HepG2 (cell line): ENCODE measurements around the gene PLGRKT. TPM values are rescaled to one million over a fixed set of nuclear protein-coding genes. Genes with fewer than 3 reads are reported as not detected.

Experiments used
- ATAC-seq: fragments of 200-7000 bp; cut with Tn5 transposase; 3 replicates; pipeline ENCODE4 v1.9.1; 2020; ENCODE audit warnings: mild to moderate bottlenecking, moderate library complexity
- BruUV-seq: library from RNA; stranded (reverse); fragments of 400-500 nt; replicated peaks from 2 replicates; lab custom pipeline; 2021; lab: Mats Ljungman, UMichigan
- CTCF ChIA-PET: fragments of 300-600 bp; formaldehyde crosslinking; extraction: SDS; loops from one replicate; lab custom pipeline; 2021; ENCODE audit warnings: low total read pairs, inconsistent platforms, low intra/inter-chr PET ratio; lab: Yijun Ruan, JAX
- POLR2A ChIA-PET: fragments of 350-600 bp; sonication (Branson Sonifier 250); formaldehyde crosslinking; loops from one replicate; lab custom pipeline; 2020; ENCODE audit warnings: antibody characterized with exemption, inconsistent platforms; lab: Yijun Ruan, JAX
- DNase-seq: peaks from one replicate; pipeline ENCODE4 v3.0.0-alpha.2; 2015; ENCODE audit warnings: low spot score
- FAIRE-seq: peaks from 3 replicates; lab custom pipeline; 2011; peaks lifted over from hg19 to GRCh38; lab: Jason Lieb, UNC
- H2AFZ ChIP-seq: one replicate; pipeline ENCODE4 v1.6.1; 2011; ENCODE audit warnings: low read length, inconsistent platforms
- H3K27ac ChIP-seq: fragments of 300-600 bp; 3 replicates; pipeline ENCODE4 v1.8.0; 2011; ENCODE audit warnings: mixed run types, mild to moderate bottlenecking, mixed read lengths, low read length, inconsistent platforms; ENCODE audit not compliant: insufficient read depth; ENCODE audit errors: extremely low read length
- H3K27me3 ChIP-seq, 2 experiments: fragments of 200-600 bp in 1 of 2; 2 replicates in 1 of 2; 3 replicates in 1 of 2; pipeline versions ENCODE4 v1.6.0 to v1.8.0; 2011; ENCODE audit warnings: low read length in 2 of 2, mild to moderate bottlenecking in 2 of 2, moderate library complexity in 2 of 2, inconsistent platforms in 1 of 2; ENCODE audit not compliant: insufficient read depth in 2 of 2, control insufficient read depth in 1 of 2
- H3K36me3 ChIP-seq, 2 experiments: fragments of 200-600 bp in 1 of 2; replicated peaks in 1 of 2; 2 replicates in 1 of 2; 3 replicates in 1 of 2; pipeline versions ENCODE4 v1.5.1 to v1.8.0; 2011; ENCODE audit warnings: low read length in 2 of 2, inconsistent platforms in 1 of 2; ENCODE audit not compliant: insufficient read depth in 2 of 2, control insufficient read depth in 1 of 2
- H3K4me1 ChIP-seq: 2 replicates; pipeline ENCODE4 v1.5.1; 2012; ENCODE audit warnings: low read length, inconsistent platforms; ENCODE audit not compliant: insufficient read depth
- H3K4me2 ChIP-seq: 2 replicates; pipeline ENCODE4 v1.6.0; 2011; ENCODE audit warnings: low read depth, low read length, inconsistent platforms
- H3K4me3 ChIP-seq, 3 experiments: fragments of 200-600 bp in 1 of 3; sonication (generic), shearing (Covaris generic) in 1 of 3; replicated peaks in 1 of 3; 2 replicates each; pipeline ENCODE4 v1.5.1; 2011 to 2016; ENCODE audit warnings: low read length in 3 of 3, inconsistent platforms in 2 of 3, low read depth in 2 of 3, mild to moderate bottlenecking in 2 of 3, control low read depth in 1 of 3, mixed read lengths in 1 of 3; ENCODE audit not compliant: insufficient read depth in 1 of 3
- H3K79me2 ChIP-seq: one replicate; pipeline ENCODE4 v1.6.1; 2011; ENCODE audit warnings: low read length, inconsistent platforms; ENCODE audit not compliant: insufficient read depth
- H3K9ac ChIP-seq: 2 replicates; pipeline ENCODE4 v1.6.0; 2011; ENCODE audit warnings: mild to moderate bottlenecking, low read depth, low read length, inconsistent platforms; ENCODE audit not compliant: insufficient read depth
- H3K9me3 ChIP-seq: 2 replicates; pipeline ENCODE4 v1.5.1; 2012; ENCODE audit warnings: mild to moderate bottlenecking, low read length
- H4K20me1 ChIP-seq: 2 replicates; pipeline ENCODE4 v1.6.0; 2011; ENCODE audit warnings: inconsistent platforms, mild to moderate bottlenecking, low read length, moderate library complexity; ENCODE audit not compliant: insufficient read depth
- MXD4 ChIP-seq: IDR thresholded peaks from 2 replicates; pipeline ENCODE4 v1.6.1; 2016; ENCODE audit warnings: mild to moderate bottlenecking, missing biosample characterization, missing genetic modification reagents
- NFYC ChIP-seq: IDR thresholded peaks from 2 replicates; pipeline ENCODE4 v1.6.1; 2016; ENCODE audit warnings: missing genetic modification reagents, missing compliant biosample characterization
- PAWR ChIP-seq: sonication (generic); formaldehyde crosslinking; IDR thresholded peaks from 2 replicates; pipeline ENCODE4 v1.4.0; 2020; ENCODE audit warnings: missing genetic modification reagents, mild to moderate bottlenecking, borderline replicate concordance
- RBM22 ChIP-seq: fragments of 200-400 bp; formaldehyde crosslinking; optimal IDR thresholded peaks from 2 replicates; pipeline ENCODE3; 2017; ENCODE audit warnings: mild to moderate bottlenecking, low read length, moderate library complexity
- REPIN1 ChIP-seq: sonication (generic); formaldehyde crosslinking; IDR thresholded peaks from 2 replicates; pipeline ENCODE4 v1.8.0; 2022; ENCODE audit warnings: missing genetic modification reagents, low read depth, mild to moderate bottlenecking, borderline replicate concordance
- SATB2 ChIP-seq: sonication (generic); formaldehyde crosslinking; IDR thresholded peaks from 2 replicates; pipeline ENCODE4 v1.5.0; 2020; ENCODE audit warnings: missing genetic modification reagents
- SRF ChIP-seq: IDR thresholded peaks from 2 replicates; pipeline ENCODE4 v1.6.1; 2011; ENCODE audit warnings: mild to moderate bottlenecking, low read depth, low read length, moderate library complexity
- TCF7 ChIP-seq: sonication (generic); IDR thresholded peaks from 2 replicates; pipeline ENCODE4 v1.6.1; 2016; ENCODE audit warnings: antibody characterized with exemption, low read depth
- ZBTB7B ChIP-seq: sonication (generic); formaldehyde crosslinking; IDR thresholded peaks from 2 replicates; pipeline ENCODE4 v1.4.0; 2020; ENCODE audit warnings: missing genetic modification reagents
- ZC3H13 ChIP-seq: sonication (generic); formaldehyde crosslinking; IDR thresholded peaks from 2 replicates; pipeline ENCODE4 v1.8.1; 2023; ENCODE audit warnings: mild to moderate bottlenecking, missing genetic modification reagents, moderate library complexity
- ZNF354B ChIP-seq: sonication (generic); formaldehyde crosslinking; IDR thresholded peaks from 2 replicates; pipeline ENCODE4 v1.8.0; 2022; ENCODE audit warnings: mild to moderate bottlenecking, missing genetic modification reagents
- ZNF543 ChIP-seq: sonication (generic); formaldehyde crosslinking; IDR thresholded peaks from 2 replicates; pipeline ENCODE4 v1.4.0; 2020; ENCODE audit warnings: mild to moderate bottlenecking, missing genetic modification reagents
- ZNF713 ChIP-seq: sonication (generic); formaldehyde crosslinking; IDR thresholded peaks from 2 replicates; pipeline ENCODE4 v1.4.0; 2020; ENCODE audit warnings: mild to moderate bottlenecking, missing genetic modification reagents
- ZNF777 ChIP-seq: sonication (generic); formaldehyde crosslinking; IDR thresholded peaks from 2 replicates; pipeline ENCODE4 v1.4.0; 2020; ENCODE audit warnings: missing genetic modification reagents
- WGBS: methylation state at CpG from one replicate; pipeline ENCODE4 v1.1.6; 2017; ENCODE audit warnings: low lambda C conversion rate; 5-methylcytosine and 5-hydroxymethylcytosine counted together
- in situ Hi-C: cut with HindIII; loops from 2 replicates; pipeline ENCODE4 v1.10.0; 2017; ENCODE audit warnings: low pct_unique_long_range_greater_than_20kb; ENCODE audit not compliant: extremely low pct_ligation_motif_present
- intact Hi-C: fragments of 100-400 bp; cut with micrococcal nuclease; formaldehyde crosslinking; loops from one replicate; pipeline ENCODE4 v1.10.0; 2022; ENCODE audit not compliant: unreplicated experiment
- polyA plus RNA-seq, 8 experiments: library from polyadenylated mRNA; depleted of rRNA in 3 of 8; stranded (reverse) in 7 of 8; unstranded in 1 of 8; fragments of >200 nt; fragmentation: Illumina TruSeq in 4 of 8; extraction: Trizol in 4 of 8; gene quantifications; 2 replicates each; pipeline versions ENCODE4 v1.2.1 to v1.2.3, GENCODE V29; 2011 to 2016; ENCODE audit warnings: low read depth in 4 of 8, missing spikeins in 1 of 8, mixed read lengths in 1 of 8; ENCODE audit not compliant: insufficient read depth in 1 of 8
- total RNA-seq, 5 experiments: library from RNA; depleted of rRNA; stranded (reverse); fragments of >200 nt; fragmentation: Illumina TruSeq; extraction: Trizol; gene quantifications; 2 replicates each; pipeline ENCODE4 v1.2.3, GENCODE V29; 2016; ENCODE audit warnings: low read depth in 1 of 5
- TF ChIP-seq, protein P1 (sequence below): sonication (generic); formaldehyde crosslinking; IDR thresholded peaks from 2 replicates; pipeline ENCODE4 v1.9.0; 2021; ENCODE audit warnings: missing genetic modification reagents, mild to moderate bottlenecking, borderline replicate concordance
- TF ChIP-seq, protein P2 (sequence below): conservative IDR thresholded peaks from 2 replicates; pipeline ENCODE4 v1.6.1; 2018; ENCODE audit warnings: missing genetic modification reagents
- TF ChIP-seq, protein P3 (sequence below): sonication (generic); formaldehyde crosslinking; IDR thresholded peaks from 2 replicates; pipeline ENCODE4 v1.8.1; 2023; ENCODE audit warnings: mild to moderate bottlenecking, missing genetic modification reagents

The PLGRKT gene
- total and polyA plus RNA-seq, 2 of the 13 experiments (the other 11 are each of a cell fraction or from before 2014, with no cell fraction given) = 5.0 to 15.8 TPM

DNA sequence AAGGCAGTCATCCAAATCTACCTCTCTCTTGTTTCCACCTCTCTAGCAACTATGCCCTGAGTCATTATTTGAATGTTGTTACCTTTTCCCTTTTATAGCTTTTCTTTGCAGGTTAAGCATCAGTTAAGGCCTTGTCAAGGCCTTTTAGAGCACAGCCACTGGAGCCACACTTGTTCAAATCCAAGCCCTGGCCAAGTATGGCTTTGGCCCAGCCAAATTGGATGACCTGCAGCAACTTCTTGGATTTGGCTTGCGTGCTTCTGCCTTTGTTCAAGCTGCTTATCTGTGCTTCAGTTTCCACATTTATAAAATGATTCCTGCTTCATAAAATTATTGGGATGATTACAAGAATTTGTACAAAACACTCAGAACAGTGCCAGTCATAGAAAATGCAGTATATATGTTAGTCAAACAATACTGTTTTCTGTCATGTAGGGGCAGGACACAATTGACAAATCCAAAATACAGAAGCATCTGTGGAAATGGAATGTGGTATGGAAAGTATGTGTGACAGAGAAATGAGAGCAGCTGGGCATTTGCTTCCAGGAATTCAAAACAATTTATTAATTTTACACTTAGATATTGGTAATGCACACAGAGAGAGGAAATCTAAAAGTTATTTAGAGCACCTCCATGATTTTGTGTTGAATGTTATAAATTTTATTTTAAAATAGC, 80.2 kb downstream of the PLGRKT start:
- in situ Hi-C loops (no loop called here), intact Hi-C loops (no loop called here)
- H3K79me2 ChIP-seq = no peaks in the 10 kb centered on the region
- POLR2A ChIA-PET = no interaction called here
- FAIRE-seq = no peak
- H3K9ac ChIP-seq = no peak overlapping the region
- H2AFZ ChIP-seq = no peak overlapping the region
- H3K36me3 ChIP-seq = no peaks in the 10 kb centered on the region
- WGBS = 95% methylated on average over 1 of the region's 1 CpG
- no peak overlapping the region for H3K4me3 ChIP-seq
- no peak for DNase-seq
- no peaks in the 10 kb centered on the region for H3K4me1 ChIP-seq
- no peaks in the 10 kb centered on the region for H4K20me1 ChIP-seq
- no peak for ATAC-seq
- no TSS peak for BruUV-seq
- no peak overlapping the region for H3K4me2 ChIP-seq
- CTCF ChIA-PET = no interaction called here
- H3K9me3 ChIP-seq = no peaks in the 10 kb centered on the region
- TF ChIP-seq ZNF543 (CRISPR knock-in tag) (no peak), MXD4 (CRISPR knock-in tag) (no peak), SRF (no peak), SATB2 (CRISPR knock-in tag) (no peak), TCF7 (no peak), REPIN1 (no peak), NFYC (CRISPR knock-in tag) (no peak), ZBTB7B (CRISPR knock-in tag) (no peak), ZNF777 (no peak), RBM22 (no peak), ZC3H13 (no peak), ZNF713 (CRISPR knock-in tag) (no peak), ZNF354B (no peak), PAWR (CRISPR knock-in tag) (no peak)
- TF ChIP-seq, protein P1, sequence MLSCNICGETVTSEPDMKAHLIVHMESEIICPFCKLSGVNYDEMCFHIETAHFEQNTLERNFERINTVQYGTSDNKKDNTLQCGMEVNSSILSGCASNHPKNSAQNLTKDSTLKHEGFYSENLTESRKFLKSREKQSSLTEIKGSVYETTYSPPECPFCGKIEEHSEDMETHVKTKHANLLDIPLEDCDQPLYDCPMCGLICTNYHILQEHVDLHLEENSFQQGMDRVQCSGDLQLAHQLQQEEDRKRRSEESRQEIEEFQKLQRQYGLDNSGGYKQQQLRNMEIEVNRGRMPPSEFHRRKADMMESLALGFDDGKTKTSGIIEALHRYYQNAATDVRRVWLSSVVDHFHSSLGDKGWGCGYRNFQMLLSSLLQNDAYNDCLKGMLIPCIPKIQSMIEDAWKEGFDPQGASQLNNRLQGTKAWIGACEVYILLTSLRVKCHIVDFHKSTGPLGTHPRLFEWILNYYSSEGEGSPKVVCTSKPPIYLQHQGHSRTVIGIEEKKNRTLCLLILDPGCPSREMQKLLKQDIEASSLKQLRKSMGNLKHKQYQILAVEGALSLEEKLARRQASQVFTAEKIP (CRISPR knock-in tag) = no peak
- TF ChIP-seq, protein P2, sequence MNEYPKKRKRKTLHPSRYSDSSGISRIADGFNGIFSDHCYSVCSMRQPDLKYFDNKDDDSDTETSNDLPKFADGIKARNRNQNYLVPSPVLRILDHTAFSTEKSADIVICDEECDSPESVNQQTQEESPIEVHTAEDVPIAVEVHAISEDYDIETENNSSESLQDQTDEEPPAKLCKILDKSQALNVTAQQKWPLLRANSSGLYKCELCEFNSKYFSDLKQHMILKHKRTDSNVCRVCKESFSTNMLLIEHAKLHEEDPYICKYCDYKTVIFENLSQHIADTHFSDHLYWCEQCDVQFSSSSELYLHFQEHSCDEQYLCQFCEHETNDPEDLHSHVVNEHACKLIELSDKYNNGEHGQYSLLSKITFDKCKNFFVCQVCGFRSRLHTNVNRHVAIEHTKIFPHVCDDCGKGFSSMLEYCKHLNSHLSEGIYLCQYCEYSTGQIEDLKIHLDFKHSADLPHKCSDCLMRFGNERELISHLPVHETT (CRISPR knock-in tag) = no peak
- TF ChIP-seq, protein P3, sequence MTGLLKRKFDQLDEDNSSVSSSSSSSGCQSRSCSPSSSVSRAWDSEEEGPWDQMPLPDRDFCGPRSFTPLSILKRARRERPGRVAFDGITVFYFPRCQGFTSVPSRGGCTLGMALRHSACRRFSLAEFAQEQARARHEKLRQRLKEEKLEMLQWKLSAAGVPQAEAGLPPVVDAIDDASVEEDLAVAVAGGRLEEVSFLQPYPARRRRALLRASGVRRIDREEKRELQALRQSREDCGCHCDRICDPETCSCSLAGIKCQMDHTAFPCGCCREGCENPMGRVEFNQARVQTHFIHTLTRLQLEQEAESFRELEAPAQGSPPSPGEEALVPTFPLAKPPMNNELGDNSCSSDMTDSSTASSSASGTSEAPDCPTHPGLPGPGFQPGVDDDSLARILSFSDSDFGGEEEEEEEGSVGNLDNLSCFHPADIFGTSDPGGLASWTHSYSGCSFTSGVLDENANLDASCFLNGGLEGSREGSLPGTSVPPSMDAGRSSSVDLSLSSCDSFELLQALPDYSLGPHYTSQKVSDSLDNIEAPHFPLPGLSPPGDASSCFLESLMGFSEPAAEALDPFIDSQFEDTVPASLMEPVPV (CRISPR knock-in tag) = no peak
- no peak overlapping the region for H3K27ac ChIP-seq
- no peaks in the 10 kb centered on the region for H3K27me3 ChIP-seq
